GM10847 (cell line): Measurements from ENCODE around the gene PCK2.

Source experiments
- POLR2A ChIP-seq: IDR thresholded peaks from 2 replicates; pipeline ENCODE4 v1.6.1; 2011; ENCODE audit not compliant: insufficient read length; ENCODE audit errors: extremely low read depth

Gene PCK2

GRCh38 chr14:24058951-24059475 is 35.1 kb upstream of the PCK2 start:
- TF ChIP-seq POLR2A = no peak

- TF ChIP-seq POLR2A = no peak
These were observed 34.2 kb upstream of the PCK2 start for GRCh38 chr14:24059841-24060388.

- TF ChIP-seq POLR2A = no peak
These were observed 33.7 kb upstream of the PCK2 start for GRCh38 chr14:24060443-24060842.

- no peak for TF ChIP-seq POLR2A
These were observed 32.9 kb upstream of the PCK2 start for GRCh38 chr14:24060984-24061913.

- TF ChIP-seq POLR2A = no peak
These were observed 31.7 kb upstream of the PCK2 start for GRCh38 chr14:24062216-24062980.

- TF ChIP-seq POLR2A = no peak
These were observed 30.8 kb upstream of the PCK2 start for GRCh38 chr14:24063263-24063836.

- TF ChIP-seq POLR2A = no peak
These were observed 29.9 kb upstream of the PCK2 start for GRCh38 chr14:24064091-24064795.

GRCh38 chr14:24064856-24065255 is 29.3 kb upstream of the PCK2 start:
- TF ChIP-seq POLR2A = no peak

GRCh38 chr14:24065408-24065807 is 28.7 kb upstream of the PCK2 start:
- TF ChIP-seq POLR2A = no peak

- TF ChIP-seq POLR2A = no peak
These were observed 27.5 kb upstream of the PCK2 start for GRCh38 chr14:24066496-24067132.

GRCh38 chr14:24067133-24068082 is 26.7 kb upstream of the PCK2 start:
- no peak for TF ChIP-seq POLR2A

- no peak for TF ChIP-seq POLR2A
These were observed 25.2 kb upstream of the PCK2 start for GRCh38 chr14:24068711-24069410.

- TF ChIP-seq POLR2A = no peak
These were observed 24.7 kb upstream of the PCK2 start for GRCh38 chr14:24069411-24069735.
